ENCODE data around the gene SLC47A1. TPM values are rescaled to one million over a fixed set of nuclear protein-coding genes. Genes with fewer than 3 reads are reported as not detected.

The SLC47A1 gene
- total RNA-seq, 1 experiment from 2014 or later, result 16.1 TPM

DNA sequence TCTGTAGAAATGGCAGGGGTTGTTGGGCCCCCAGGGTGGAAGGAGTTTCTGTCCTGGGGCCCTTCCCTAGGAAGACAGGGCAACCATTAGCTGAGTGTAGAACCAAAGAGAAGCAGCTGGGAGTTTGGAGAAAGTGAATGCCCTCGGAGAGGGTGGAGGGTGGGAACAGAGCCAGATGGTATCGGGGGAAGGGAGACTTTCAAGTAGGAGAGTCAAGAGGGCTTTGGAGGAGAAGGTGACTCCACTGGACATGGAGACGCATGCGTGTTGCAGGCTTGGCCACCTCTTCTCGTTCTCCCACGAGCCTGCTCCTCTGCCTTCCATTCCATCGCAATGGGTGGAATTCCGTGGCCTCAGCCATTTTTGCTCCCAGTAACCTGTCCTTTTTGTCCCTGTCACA lies 19.4 kb downstream of the SLC47A1 start:
- intact Hi-C loops (cut with micrococcal nuclease; ENCODE audit: unreplicated experiment), result no loop called here
- BruUV-seq (replicated peaks), result no TSS peak
- H3K9me3 ChIP-seq (ENCODE audit: control insufficient read depth, insufficient read depth, low read depth, low read length), result no peaks in the 10 kb centered on the region
- H3K36me3 ChIP-seq (ENCODE audit: control insufficient read depth, insufficient read depth, low read length), result no peaks in the 10 kb centered on the region
- CTCF ChIA-PET, result no interaction called here
- H3K4me3 ChIP-seq (ENCODE audit: low read depth in 2 of 2, low read length in 2 of 2), result no peak overlapping the region
- H3K27me3 ChIP-seq (ENCODE audit: control insufficient read depth, insufficient read depth, low read length), result no peaks in the 10 kb centered on the region
- in situ Hi-C loops (cut with HindIII; ENCODE audit: low pct_unique_long_range_greater_than_20kb, low sequenced_read_pairs), result no loop called here
- H3K27ac ChIP-seq (ENCODE audit: low read length), result no peak overlapping the region
- no peak for ATAC-seq
- no peak for DNase-seq (ENCODE audit: low read depth, low spot score)
- H3K4me1 ChIP-seq (ENCODE audit: control insufficient read depth, insufficient read depth, low read length), result no peaks in the 10 kb centered on the region
- POLR2A ChIA-PET, result no interaction called here
- TF ChIP-seq SIN3A (IDR thresholded peaks at IDR 0.05; ENCODE audit: borderline replicate concordance, insufficient read depth, low read depth, low read length) (no peak), TCF7L2 (IDR thresholded peaks at IDR 0.05; ENCODE audit: low read depth, low read length) (no peak), POLR2AphosphoS5 (IDR thresholded peaks at IDR 0.05; ENCODE audit: low read depth, low read length) (no peak)
- TF ChIP-seq, protein P1, sequence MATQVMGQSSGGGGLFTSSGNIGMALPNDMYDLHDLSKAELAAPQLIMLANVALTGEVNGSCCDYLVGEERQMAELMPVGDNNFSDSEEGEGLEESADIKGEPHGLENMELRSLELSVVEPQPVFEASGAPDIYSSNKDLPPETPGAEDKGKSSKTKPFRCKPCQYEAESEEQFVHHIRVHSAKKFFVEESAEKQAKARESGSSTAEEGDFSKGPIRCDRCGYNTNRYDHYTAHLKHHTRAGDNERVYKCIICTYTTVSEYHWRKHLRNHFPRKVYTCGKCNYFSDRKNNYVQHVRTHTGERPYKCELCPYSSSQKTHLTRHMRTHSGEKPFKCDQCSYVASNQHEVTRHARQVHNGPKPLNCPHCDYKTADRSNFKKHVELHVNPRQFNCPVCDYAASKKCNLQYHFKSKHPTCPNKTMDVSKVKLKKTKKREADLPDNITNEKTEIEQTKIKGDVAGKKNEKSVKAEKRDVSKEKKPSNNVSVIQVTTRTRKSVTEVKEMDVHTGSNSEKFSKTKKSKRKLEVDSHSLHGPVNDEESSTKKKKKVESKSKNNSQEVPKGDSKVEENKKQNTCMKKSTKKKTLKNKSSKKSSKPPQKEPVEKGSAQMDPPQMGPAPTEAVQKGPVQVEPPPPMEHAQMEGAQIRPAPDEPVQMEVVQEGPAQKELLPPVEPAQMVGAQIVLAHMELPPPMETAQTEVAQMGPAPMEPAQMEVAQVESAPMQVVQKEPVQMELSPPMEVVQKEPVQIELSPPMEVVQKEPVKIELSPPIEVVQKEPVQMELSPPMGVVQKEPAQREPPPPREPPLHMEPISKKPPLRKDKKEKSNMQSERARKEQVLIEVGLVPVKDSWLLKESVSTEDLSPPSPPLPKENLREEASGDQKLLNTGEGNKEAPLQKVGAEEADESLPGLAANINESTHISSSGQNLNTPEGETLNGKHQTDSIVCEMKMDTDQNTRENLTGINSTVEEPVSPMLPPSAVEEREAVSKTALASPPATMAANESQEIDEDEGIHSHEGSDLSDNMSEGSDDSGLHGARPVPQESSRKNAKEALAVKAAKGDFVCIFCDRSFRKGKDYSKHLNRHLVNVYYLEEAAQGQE (IDR thresholded peaks at IDR 0.05; ENCODE audit: insufficient read depth in 1 of 2, low read depth in 2 of 2, low read length in 1 of 2), result no peak
- TF ChIP-seq, protein P2, sequence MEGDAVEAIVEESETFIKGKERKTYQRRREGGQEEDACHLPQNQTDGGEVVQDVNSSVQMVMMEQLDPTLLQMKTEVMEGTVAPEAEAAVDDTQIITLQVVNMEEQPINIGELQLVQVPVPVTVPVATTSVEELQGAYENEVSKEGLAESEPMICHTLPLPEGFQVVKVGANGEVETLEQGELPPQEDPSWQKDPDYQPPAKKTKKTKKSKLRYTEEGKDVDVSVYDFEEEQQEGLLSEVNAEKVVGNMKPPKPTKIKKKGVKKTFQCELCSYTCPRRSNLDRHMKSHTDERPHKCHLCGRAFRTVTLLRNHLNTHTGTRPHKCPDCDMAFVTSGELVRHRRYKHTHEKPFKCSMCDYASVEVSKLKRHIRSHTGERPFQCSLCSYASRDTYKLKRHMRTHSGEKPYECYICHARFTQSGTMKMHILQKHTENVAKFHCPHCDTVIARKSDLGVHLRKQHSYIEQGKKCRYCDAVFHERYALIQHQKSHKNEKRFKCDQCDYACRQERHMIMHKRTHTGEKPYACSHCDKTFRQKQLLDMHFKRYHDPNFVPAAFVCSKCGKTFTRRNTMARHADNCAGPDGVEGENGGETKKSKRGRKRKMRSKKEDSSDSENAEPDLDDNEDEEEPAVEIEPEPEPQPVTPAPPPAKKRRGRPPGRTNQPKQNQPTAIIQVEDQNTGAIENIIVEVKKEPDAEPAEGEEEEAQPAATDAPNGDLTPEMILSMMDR (IDR thresholded peaks at IDR 0.05), result no peak

DNA sequence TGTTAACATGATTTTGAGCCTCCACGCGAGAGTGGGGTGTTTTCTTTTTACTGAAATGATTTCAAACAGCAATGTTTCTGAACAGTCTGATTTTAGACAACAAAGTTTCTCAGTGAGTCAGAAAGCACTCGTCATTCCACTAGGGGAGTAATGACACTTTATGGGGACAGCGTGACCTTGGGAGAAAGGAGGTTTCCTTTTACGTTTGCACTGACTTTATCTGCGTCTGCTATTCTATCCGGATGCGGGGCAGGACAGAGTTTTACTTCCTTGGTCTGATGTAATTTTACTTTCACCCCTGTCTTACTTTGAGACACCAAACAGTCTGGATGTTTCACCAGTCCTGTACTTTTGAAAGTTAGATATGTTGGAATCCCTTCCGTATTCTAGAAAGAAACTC lies 20.7 kb downstream of the SLC47A1 start:
- Histone ChIP-seq H3K4me3 (ENCODE audit: low read depth in 2 of 2, low read length in 2 of 2) (no peak overlapping the region), H3K27me3 (ENCODE audit: control insufficient read depth, insufficient read depth, low read length) (no peaks in the 10 kb centered on the region), H3K4me1 (ENCODE audit: control insufficient read depth, insufficient read depth, low read length) (no peaks in the 10 kb centered on the region), H3K27ac (ENCODE audit: low read length) (no peak overlapping the region), H3K36me3 (ENCODE audit: control insufficient read depth, insufficient read depth, low read length) (no peaks in the 10 kb centered on the region), H3K9me3 (ENCODE audit: control insufficient read depth, insufficient read depth, low read depth, low read length) (no peaks in the 10 kb centered on the region)
- no TSS peak for BruUV-seq (replicated peaks)
- in situ Hi-C loops (cut with HindIII; ENCODE audit: low pct_unique_long_range_greater_than_20kb, low sequenced_read_pairs), result no loop called here
- ATAC-seq, result no peak
- CTCF ChIA-PET, result no interaction called here
- intact Hi-C loops (cut with micrococcal nuclease; ENCODE audit: unreplicated experiment), result no loop called here
- POLR2A ChIA-PET, result no interaction called here
- TF ChIP-seq SIN3A (IDR thresholded peaks at IDR 0.05; ENCODE audit: borderline replicate concordance, insufficient read depth, low read depth, low read length) (no peak), POLR2AphosphoS5 (IDR thresholded peaks at IDR 0.05; ENCODE audit: low read depth, low read length) (no peak), TCF7L2 (IDR thresholded peaks at IDR 0.05; ENCODE audit: low read depth, low read length) (no peak)
- TF ChIP-seq, protein P2 (IDR thresholded peaks at IDR 0.05), result no peak
- TF ChIP-seq, protein P1 (IDR thresholded peaks at IDR 0.05; ENCODE audit: insufficient read depth in 1 of 2, low read depth in 2 of 2, low read length in 1 of 2), result no peak
- no peak for DNase-seq (ENCODE audit: low read depth, low spot score)
